Kidney epithelial cell (primary cell): ENCODE data around the gene PAX3. TPM values are rescaled to one million over a fixed set of nuclear protein-coding genes. Genes with fewer than 3 reads are reported as not detected.

Source experiments
- DNase-seq: peaks from one replicate; pipeline ENCODE4 v3.0.0-alpha.2; 2010; ENCODE audit warnings: low read depth
- H3K27me3 ChIP-seq: 2 replicates; pipeline ENCODE4 v1.6.0; 2011; ENCODE audit warnings: low read length; ENCODE audit not compliant: control insufficient read depth, insufficient read depth
- H3K36me3 ChIP-seq: 2 replicates; pipeline ENCODE4 v1.5.1; 2011; ENCODE audit warnings: low read length; ENCODE audit not compliant: control insufficient read depth, insufficient read depth
- H3K4me3 ChIP-seq: 2 replicates; pipeline ENCODE4 v1.5.1; 2011; ENCODE audit warnings: low read depth, mild to moderate bottlenecking, control low read depth, low read length
- CTCF ChIP-seq: IDR thresholded peaks from 2 replicates; pipeline ENCODE4 v1.5.1; 2011; ENCODE audit warnings: mild to moderate bottlenecking, moderate library complexity, low read length, control low read depth, inconsistent platforms; ENCODE audit not compliant: insufficient read depth, poor library complexity, severe bottlenecking
- total RNA-seq: library from RNA; depleted of rRNA; stranded (reverse); fragments of >200 nt; gene quantifications from 2 replicates; pipeline ENCODE4 v1.2.3, GENCODE V29; 2015

The PAX3 gene
- total RNA-seq, 1 donor from 2014 or later = not detected

GRCh38 chr2:222271854-222272253 lies 26.9 kb downstream of the PAX3 start:
- no peak for TF ChIP-seq CTCF
- Histone ChIP-seq H3K27me3 (peaks cover 19% of the 10 kb centered on the region), H3K36me3 (no peaks in the 10 kb centered on the region), H3K4me3 (no peak overlapping the region)
- DNase-seq = no peak

DNA sequence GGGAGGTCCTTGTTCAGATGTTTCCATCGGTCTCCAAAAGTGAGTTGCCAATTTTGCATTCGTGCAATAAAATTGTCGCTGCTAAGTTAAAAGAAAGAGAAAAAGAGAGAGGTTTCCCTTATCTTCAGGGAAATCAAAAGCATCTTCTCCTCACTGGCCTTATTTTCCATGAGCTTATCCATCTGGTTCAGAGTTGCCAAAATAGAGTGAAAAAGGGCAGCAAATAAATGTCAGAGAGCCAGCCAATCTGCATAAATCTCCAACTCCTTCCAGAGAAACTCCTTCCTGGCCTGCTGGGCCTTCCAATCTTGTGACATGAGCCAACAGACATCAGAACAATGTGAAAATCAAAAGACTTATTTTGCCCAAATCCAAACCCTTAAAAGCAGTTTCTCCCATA lies 28.4 kb downstream of the PAX3 start:
- no peak overlapping the region for H3K4me3 ChIP-seq
- H3K27me3 ChIP-seq = peaks cover 17% of the 10 kb centered on the region
- TF ChIP-seq CTCF = no peak
- DNase-seq = no peak
- H3K36me3 ChIP-seq = no peaks in the 10 kb centered on the region

- Histone ChIP-seq H3K4me3 (no peak overlapping the region), H3K36me3 (no peaks in the 10 kb centered on the region), H3K27me3 (peaks cover 17% of the 10 kb centered on the region)
- no peak for TF ChIP-seq CTCF
- DNase-seq = no peak
These were observed 29.7 kb downstream of the PAX3 start for GRCh38 chr2:222269132-222269531.

- H3K36me3 ChIP-seq = no peaks in the 10 kb centered on the region
- no peak for TF ChIP-seq CTCF
- H3K27me3 ChIP-seq = peaks cover 17% of the 10 kb centered on the region
- no peak overlapping the region for H3K4me3 ChIP-seq
- no peak for DNase-seq
These were observed 30.3 kb downstream of the PAX3 start for GRCh38 chr2:222268311-222268990.

- no peaks in the 10 kb centered on the region for H3K36me3 ChIP-seq
- no peak for DNase-seq
- H3K27me3 ChIP-seq = peaks cover 8% of the 10 kb centered on the region
- TF ChIP-seq CTCF = no peak
- H3K4me3 ChIP-seq = no peak overlapping the region
These were observed 33.9 kb downstream of the PAX3 start for GRCh38 chr2:222264791-222265320.

DNA sequence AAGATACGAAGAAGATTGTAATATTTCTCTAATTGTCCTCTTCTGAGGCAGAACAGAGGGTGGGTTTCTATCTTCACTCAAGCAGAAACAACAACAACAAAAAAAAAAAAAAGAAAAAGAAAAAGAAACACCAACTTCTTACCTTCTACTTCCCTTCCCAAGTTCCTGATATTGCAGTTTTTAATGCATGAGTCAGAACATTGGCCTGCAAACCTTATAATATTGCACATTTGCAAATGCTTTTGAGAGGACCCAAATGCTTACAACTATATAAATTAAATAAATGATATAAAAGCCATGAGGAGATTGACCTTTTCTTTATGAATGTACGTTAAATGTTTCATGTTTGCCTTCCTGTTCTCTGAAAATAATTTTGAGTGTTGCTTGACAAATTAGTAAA lies 37.3 kb downstream of the PAX3 start:
- no peak for DNase-seq
- H3K27me3 ChIP-seq = no peaks in the 10 kb centered on the region
- no peak for TF ChIP-seq CTCF
- no peaks in the 10 kb centered on the region for H3K36me3 ChIP-seq
- no peak overlapping the region for H3K4me3 ChIP-seq
